ENCODE data around the gene SIGLECL1. TPM values are rescaled to one million over a fixed set of nuclear protein-coding genes. Genes with fewer than 3 reads are reported as not detected.

Gene SIGLECL1
- total and polyA plus RNA-seq, 2 experiments from 2014 or later = not detected

- H2AFZ ChIP-seq = no peak overlapping the region
- TF ChIP-seq CREB1 (CRISPR knock-in tag; IDR thresholded peaks at IDR 0.05; ENCODE audit: low read depth) (no peak), POLR2AphosphoS5 (IDR thresholded peaks at IDR 0.05; ENCODE audit: low read depth) (no peak), ZNF331 (CRISPR knock-in tag; IDR thresholded peaks at IDR 0.05; ENCODE audit: low read depth) (no peak), CTCF (conservative IDR thresholded peaks at IDR 0.05; ENCODE audit: low read depth in 2 of 2) (no peak), ZNF462 (CRISPR knock-in tag; IDR thresholded peaks at IDR 0.05) (no peak), EZH2 (IDR thresholded peaks at IDR 0.05; ENCODE audit: low read depth, unreplicated experiment) (no peak)
- Mint-ChIP-seq H3K27me3 (ENCODE audit: insufficient read depth, low read depth, poor library complexity) (peaks cover 6% of the 10 kb centered on the region), H3K27ac (no peak overlapping the region), H3K36me3 (ENCODE audit: low read depth) (no peaks in the 10 kb centered on the region), H3K9me3 (no peaks in the 10 kb centered on the region; the same call in 1 of the 3 replicates), H3K4me1 (peaks cover 27% of the 10 kb centered on the region), H3K4me3 (no peak overlapping the region)
- peaks cover 28% of the 10 kb centered on the region for H3K4me1 ChIP-seq (ENCODE audit: insufficient read depth)
- H3K9me2 ChIP-seq (ENCODE audit: insufficient read depth) = peaks cover 20% of the 10 kb centered on the region; the same call in 1 of the 2 replicates
- H3K79me2 ChIP-seq (replicated peaks; ENCODE audit: insufficient read depth) = no peaks in the 10 kb centered on the region
- H3K4me3 ChIP-seq = no peak overlapping the region
- no peak overlapping the region for H3K27ac ChIP-seq (ENCODE audit: low read depth)
- H3K27me3 ChIP-seq (ENCODE audit: insufficient read depth) = no peaks in the 10 kb centered on the region
- ATAC-seq (no peak), DNase-seq (ENCODE audit: low spot score) (no peak)
- H3K4me2 ChIP-seq = no peak overlapping the region
- H3F3A ChIP-seq (replicated peaks; ENCODE audit: low read depth) = no peaks in the 10 kb centered on the region
- no peaks in the 10 kb centered on the region for H4K20me1 ChIP-seq (replicated peaks; ENCODE audit: insufficient read depth)
- no peaks in the 10 kb centered on the region; the same call in 1 of the 2 replicates for H3K36me3 ChIP-seq (ENCODE audit: insufficient read depth)
Measured at GRCh38 chr19:51289635-51290034, 38.8 kb downstream of the SIGLECL1 start.

Measured in GM23338 (cell line).